ENCODE measurements around the gene SUMO3. TPM values are rescaled to one million over a fixed set of nuclear protein-coding genes. Genes with fewer than 3 reads are reported as not detected.

The SUMO3 gene
- total and polyA plus RNA-seq, 2 of the 4 experiments (the other 2 are of a cell fraction), result 64.9 to 101 TPM

DNA sequence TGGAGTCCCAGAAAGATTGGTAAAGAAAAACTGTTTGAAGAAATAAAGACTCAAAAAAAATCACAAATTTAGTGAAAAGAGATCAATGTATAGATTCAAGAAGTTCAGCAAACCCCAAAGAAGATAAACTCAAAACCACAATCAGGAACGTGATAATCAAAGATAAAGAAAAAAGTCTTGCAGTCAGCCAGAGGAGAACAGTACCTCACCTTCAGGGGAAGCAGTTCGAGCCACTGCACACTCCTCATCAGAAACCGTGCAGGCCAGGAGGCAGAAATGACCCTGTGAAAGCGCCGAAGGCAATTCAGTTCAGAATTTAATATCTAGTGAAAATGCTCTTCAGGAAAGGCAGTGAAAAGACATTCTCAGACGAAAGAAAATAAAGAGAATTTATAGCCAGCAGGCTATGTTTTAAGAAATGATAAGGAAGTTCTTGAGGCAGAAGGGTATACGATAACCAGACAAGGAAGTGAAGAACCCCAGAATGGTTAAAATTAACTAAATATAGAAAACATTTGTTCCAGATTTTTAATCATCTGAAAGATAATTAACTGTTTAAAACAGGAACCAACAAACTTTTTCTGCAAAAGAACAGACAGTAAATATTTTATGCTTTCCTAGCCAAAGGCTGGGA is 13.5 kb upstream of the SUMO3 start:
- Histone ChIP-seq H3K18ac (ENCODE audit: low read depth, low read length) (no peak overlapping the region), H3K4me2 (ENCODE audit: low read depth, low read length) (no peak overlapping the region), H4K91ac (ENCODE audit: insufficient read depth, low read depth, low read length) (no peak overlapping the region), H2BK15ac (ENCODE audit: low read depth, low read length) (no peak overlapping the region), H4K5ac (ENCODE audit: low read depth, low read length) (no peak overlapping the region), H4K8ac (ENCODE audit: low read depth in 2 of 2, low read length in 2 of 2) (no peak overlapping the region), H3K9me3 (ENCODE audit: control insufficient read depth, insufficient read depth, low read length) (peaks cover 27% of the 10 kb centered on the region), H2BK5ac (ENCODE audit: low read depth, low read length, poor library complexity, severe bottlenecking) (no peak overlapping the region), H3K4me3 (ENCODE audit: insufficient read depth, low read depth, low read length) (no peak overlapping the region), H3K36me3 (ENCODE audit: control insufficient read depth, insufficient read depth, low read length) (no peaks in the 10 kb centered on the region), H3K79me1 (ENCODE audit: low read depth in 1 of 2, low read length in 2 of 2) (no peaks in the 10 kb centered on the region), H4K20me1 (ENCODE audit: insufficient read depth, low read length) (no peaks in the 10 kb centered on the region), H3K23ac (ENCODE audit: low read depth, low read length) (no peak overlapping the region), H2AK5ac (ENCODE audit: low read depth, low read length) (no peak overlapping the region), H2BK20ac (ENCODE audit: low read depth, low read length) (no peak overlapping the region), H3K56ac (ENCODE audit: extremely low read depth, insufficient read depth, low read length) (no peak overlapping the region), H3K27me3 (ENCODE audit: control insufficient read depth, insufficient read depth, low read length) (peaks cover 22% of the 10 kb centered on the region), H2AFZ (replicated peaks; ENCODE audit: low read length, poor library complexity) (no peak overlapping the region), H2AK9ac (replicated peaks; ENCODE audit: low read depth, low read length, poor library complexity) (no peak overlapping the region), H3K14ac (replicated peaks; ENCODE audit: low read depth, low read length) (no peak overlapping the region), H3K4ac (ENCODE audit: low read depth, low read length) (no peak overlapping the region), H2BK120ac (ENCODE audit: low read depth, low read length) (no peak overlapping the region), H3K4me1 (ENCODE audit: control insufficient read depth, insufficient read depth, low read length) (peaks cover under 1% of the 10 kb centered on the region; the same call in 1 of the 2 replicates), H3K27ac (ENCODE audit: insufficient read depth, low read length) (no peak overlapping the region), H3K9me1 (ENCODE audit: insufficient read depth, low read length) (no peaks in the 10 kb centered on the region), H3K9ac (ENCODE audit: low read depth, low read length) (no peak overlapping the region)
- in situ Hi-C loops (cut with MboI; ENCODE audit: low sequenced_read_pairs) (no loop called here), intact Hi-C loops (cut with micrococcal nuclease) (no loop called here), dilution Hi-C loops (cut with HindIII; ENCODE audit: low sequenced_read_pairs, unreplicated experiment) (no loop called here)
- TF ChIP-seq BHLHE40 (IDR thresholded peaks at IDR 0.05; ENCODE audit: low read depth, low read length), result no peak
- no peak for TF ChIP-seq MXI1 (IDR thresholded peaks at IDR 0.05; ENCODE audit: borderline replicate concordance, low read depth, low read length)
- no peak for TF ChIP-seq SMC3 (IDR thresholded peaks at IDR 0.05; ENCODE audit: low read depth, low read length)
- TF ChIP-seq CEBPB (IDR thresholded peaks at IDR 0.05; ENCODE audit: low read depth, low read length), result no peak
- TF ChIP-seq FOS (IDR thresholded peaks at IDR 0.05; ENCODE audit: low read depth, low read length), result no peak
- no peak for TF ChIP-seq RCOR1 (IDR thresholded peaks at IDR 0.05; ENCODE audit: insufficient replicate concordance, low read length)
- no peak for TF ChIP-seq RFX5 (IDR thresholded peaks at IDR 0.05; ENCODE audit: low read depth, low read length)
- no peak for TF ChIP-seq MAZ (IDR thresholded peaks at IDR 0.05; ENCODE audit: borderline replicate concordance, low read depth, low read length)
- no peak for ATAC-seq (ENCODE audit: low read depth)
- DNase-seq, result no peak
- no TSS peak for BruUV-seq (replicated peaks)
- 40% methylated on average over 1 of the region's 7 CpGs; no CpG with 5 or more reads in 1 of the 2 experiments for WGBS, 2 experiments (ENCODE audit: extremely low coverage in 2 of 2, insufficient read length in 1 of 2)
- POLR2A ChIA-PET (ENCODE audit: unreplicated experiment), result no interaction called here
- CTCF ChIA-PET, result no interaction called here

All from IMR-90 (cell line).